ENCODE data around the gene TRPC4AP. TPM values are rescaled to one million over a fixed set of nuclear protein-coding genes. Genes with fewer than 3 reads are reported as not detected.

The TRPC4AP gene
- total RNA-seq (10 to 100 TPM; 31.5 to 51.8 (median 38.6) TPM), polyA plus RNA-seq (10 to 100 TPM; 21.2 to 42.7 TPM)
- long read RNA-seq, donor 1, transcript TRPC4AP-202 (19 exons, 3,138 nt), result minor isoform, 11 of 72 reads
- long read RNA-seq, donor 1, transcript TRPC4AP-201 (19 exons, 3,226 nt), result major isoform, 26 of 72 reads
- long read RNA-seq, donor 1, partial matches to known transcripts, result 25 of 72 reads
- long read RNA-seq, donor 1, other reads (novel, unspliced or antisense), result 10 of 72 reads
- long read RNA-seq, donor 2, transcript TRPC4AP-202 (19 exons, 3,138 nt), result minor isoform, 73 of 394 reads
- long read RNA-seq, donor 2, transcript TRPC4AP-201 (19 exons, 3,226 nt), result major isoform, 178 of 394 reads
- long read RNA-seq, donor 2, partial matches to known transcripts, result 93 of 394 reads
- long read RNA-seq, donor 2, other reads (novel, unspliced or antisense), result 50 of 394 reads
- long read RNA-seq, donor 3, transcript TRPC4AP-201 (19 exons, 3,226 nt), result major isoform, 52 of 105 reads
- long read RNA-seq, donor 3, transcript TRPC4AP-202 (19 exons, 3,138 nt), result minor isoform, 16 of 105 reads
- long read RNA-seq, donor 3, partial matches to known transcripts, result 25 of 105 reads
- long read RNA-seq, donor 3, other reads (novel, unspliced or antisense), result 12 of 105 reads

- peaks cover 4 to 47% (median 35%) of the 10 kb centered on the region in 12 donors for H3K4me1 ChIP-seq
- H3K27me3 ChIP-seq, result no peaks in the 10 kb centered on the region
- H3K36me3 ChIP-seq, result peaks cover 0 to 15% (median 9%) of the 10 kb centered on the region in 9 donors
- TF ChIP-seq POLR2A (IDR thresholded peaks at IDR 0.05), result peak in 1 of 2 donors; percentile 63
- TF ChIP-seq, protein P1, sequence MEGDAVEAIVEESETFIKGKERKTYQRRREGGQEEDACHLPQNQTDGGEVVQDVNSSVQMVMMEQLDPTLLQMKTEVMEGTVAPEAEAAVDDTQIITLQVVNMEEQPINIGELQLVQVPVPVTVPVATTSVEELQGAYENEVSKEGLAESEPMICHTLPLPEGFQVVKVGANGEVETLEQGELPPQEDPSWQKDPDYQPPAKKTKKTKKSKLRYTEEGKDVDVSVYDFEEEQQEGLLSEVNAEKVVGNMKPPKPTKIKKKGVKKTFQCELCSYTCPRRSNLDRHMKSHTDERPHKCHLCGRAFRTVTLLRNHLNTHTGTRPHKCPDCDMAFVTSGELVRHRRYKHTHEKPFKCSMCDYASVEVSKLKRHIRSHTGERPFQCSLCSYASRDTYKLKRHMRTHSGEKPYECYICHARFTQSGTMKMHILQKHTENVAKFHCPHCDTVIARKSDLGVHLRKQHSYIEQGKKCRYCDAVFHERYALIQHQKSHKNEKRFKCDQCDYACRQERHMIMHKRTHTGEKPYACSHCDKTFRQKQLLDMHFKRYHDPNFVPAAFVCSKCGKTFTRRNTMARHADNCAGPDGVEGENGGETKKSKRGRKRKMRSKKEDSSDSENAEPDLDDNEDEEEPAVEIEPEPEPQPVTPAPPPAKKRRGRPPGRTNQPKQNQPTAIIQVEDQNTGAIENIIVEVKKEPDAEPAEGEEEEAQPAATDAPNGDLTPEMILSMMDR (IDR thresholded peaks at IDR 0.05), result peak in 11 of 12 donors; percentile 94 to 99 (median 97)
- no peaks in the 10 kb centered on the region for H3K9me3 ChIP-seq
- H3K4me3 ChIP-seq, result peak within 1 kb of the TSS; percentile 68 to 97 (median 84)
- ATAC-seq, result peak; percentile 85 to 97 (median 94)
- intact Hi-C loops (cut with DNase I), result loop anchor here in 7 of 10 donors (2.0 to 10.0 kb wide), 9 partner anchors 55 to 258 kb away; partner anchors contain the start of genes GGT7 (in 5 of the 7), ACSS2 (in 2 of the 7), EDEM2 (in 2 of the 7) and GSS (in 1 of the 7)
- 1 to 3% (median 3%) methylated on average over 36 to 69 of the region's 69 CpGs for WGBS, 4 donors
- peak; percentile 89 to 96 (median 91) for DNase-seq
- peak within 1 kb of the TSS; percentile 76 to 97 (median 92) for H3K27ac ChIP-seq
These were observed at the start of gene TRPC4AP for GRCh38 chr20:35092524-35093266. Gene TRPC4AP, minus strand, starts transcription at chr20:35092807. Its CDS starts 26 bp downstream, at chr20:35092781.

DNA sequence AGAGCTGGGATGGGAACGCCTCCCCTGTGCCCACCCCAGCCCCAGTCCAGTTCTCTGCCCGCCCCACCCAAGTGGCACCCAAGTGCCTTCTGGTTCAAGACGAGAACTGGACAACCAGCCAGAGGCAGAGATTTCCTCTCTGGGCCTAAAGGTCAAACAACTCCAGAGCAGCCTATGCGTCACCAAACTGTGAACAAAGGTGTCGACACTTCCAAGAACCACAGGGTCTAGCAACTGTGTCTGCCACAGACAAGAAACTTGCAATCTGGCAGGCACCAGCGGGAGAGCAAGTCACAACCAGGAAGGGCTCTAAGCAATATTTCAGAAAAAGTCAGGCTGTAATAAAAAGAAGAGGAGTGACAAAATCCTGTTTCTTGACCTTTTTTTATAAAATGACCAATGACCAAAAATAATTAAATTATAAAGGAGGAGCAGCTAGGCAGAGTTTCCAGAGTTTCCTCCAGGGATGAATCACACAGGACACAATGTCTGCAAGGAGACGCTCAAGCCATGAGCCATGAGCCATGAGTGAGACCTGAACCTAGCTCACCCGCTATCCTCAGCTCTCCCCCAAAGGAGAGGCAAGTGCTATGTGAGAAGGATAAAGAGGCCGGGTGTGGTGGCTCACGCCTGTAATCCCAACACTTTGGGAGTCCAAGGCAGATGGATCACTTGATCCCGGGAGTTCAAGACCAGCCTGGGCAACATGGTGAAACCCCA, 43.4 kb upstream of the TRPC4AP start:
- intact Hi-C loops (cut with DNase I), result no loop called here
- peaks cover 0 to 97% (median 72%) of the 10 kb centered on the region in 9 donors for H3K36me3 ChIP-seq
- H3K9me3 ChIP-seq, result no peaks in the 10 kb centered on the region

DNA sequence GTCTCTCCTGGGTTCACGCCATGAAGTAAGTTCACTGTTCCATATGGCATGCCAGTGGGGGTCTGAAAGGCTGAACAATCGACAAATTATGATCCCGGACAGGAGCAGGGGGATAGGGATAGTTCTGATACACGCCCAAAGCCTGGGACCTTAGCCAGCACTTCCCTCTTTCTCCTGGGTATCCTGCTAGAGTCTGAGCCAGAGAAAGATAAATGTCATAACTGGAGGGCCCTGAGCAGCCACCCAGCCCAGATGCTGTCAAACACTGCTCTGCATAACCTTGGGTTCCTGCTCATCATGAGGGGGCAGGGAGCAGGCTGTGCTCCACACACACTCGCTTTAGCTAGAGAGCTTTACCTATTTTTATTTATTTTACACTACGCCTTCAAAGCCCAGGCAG, 42.3 kb upstream of the TRPC4AP start:
- H3K4me3 ChIP-seq, result no peak overlapping the region
- H3K27ac ChIP-seq, result peak overlapping the region in 11 of 12 donors; percentile 34 to 89 (median 65)
- intact Hi-C loops (cut with DNase I), result no loop called here
- ATAC-seq (peak; percentile 49 to 82 (median 78)), DNase-seq (peak in 3 of 5 donors; percentile 32 to 85 (median 63))
- no peak for TF ChIP-seq POLR2A (IDR thresholded peaks at IDR 0.05)
- TF ChIP-seq, protein P1 (IDR thresholded peaks at IDR 0.05), result no peak
- H3K36me3 ChIP-seq, result peaks cover 0 to 97% (median 72%) of the 10 kb centered on the region in 9 donors
- H3K9me3 ChIP-seq, result no peaks in the 10 kb centered on the region
- 46 to 56% (median 51%) methylated on average over 5 to 6 of the region's 6 CpGs for WGBS, 4 donors
- H3K4me1 ChIP-seq, result peaks cover 0 to 37% (median 18%) of the 10 kb centered on the region in 12 donors
- no peaks in the 10 kb centered on the region for H3K27me3 ChIP-seq

More for the DNA sequence above, 43.4 kb upstream of the TRPC4AP start:
- Histone ChIP-seq H3K4me3 (no peak overlapping the region), H3K27me3 (no peaks in the 10 kb centered on the region), H3K27ac (peak overlapping the region in 11 of 12 donors; percentile 19 to 89 (median 65)), H3K4me1 (peaks cover 0 to 37% (median 18%) of the 10 kb centered on the region in 12 donors)
- peak in 3 of 5 donors; percentile 26 to 90 (median 51) for DNase-seq
- ATAC-seq, result peak; percentile 56 to 92 (median 80)
- no peak for TF ChIP-seq POLR2A (IDR thresholded peaks at IDR 0.05)
- TF ChIP-seq, protein P1 (IDR thresholded peaks at IDR 0.05), result no peak
- WGBS, 4 donors, result 72 to 75% (median 74%) methylated on average over 11 of the region's 11 CpGs
